ENCODE results near the gene RPH3AL. TPM values are rescaled to one million over a fixed set of nuclear protein-coding genes. Genes with fewer than 3 reads are reported as not detected.
A peak's percentile ranks its signal among the peaks of the same experiment; 100 is the strongest.

Gene RPH3AL
- polyA plus RNA-seq (2013, experiment 1 of 2) = 7.7 TPM
- 6.5 TPM for polyA plus RNA-seq (2013, experiment 2 of 2)

GRCh38 chr17:352421-353212 is at the start of gene RPH3AL:
Gene RPH3AL, minus strand, starts transcription at chr17:352807. Its CDS starts 25,264 bp downstream, at chr17:327543.
- WGBS, 2 donors (ENCODE audit: extremely low coverage in 2 of 2, insufficient read length in 2 of 2, insufficient replicate concordance in 1 of 2) = no CpG with 5 or more reads among the region's 22 CpGs
- no peaks in the 10 kb centered on the region for H3K36me3 ChIP-seq (replicated peaks in 1 of 2; ENCODE audit: control insufficient read depth in 2 of 2, insufficient read depth in 2 of 2, low read length in 2 of 2)
- H2BK12ac ChIP-seq (ENCODE audit: low read length) = peak within 1 kb of the TSS; percentile 92
- peak within 1 kb of the TSS; percentile 57 for H3K14ac ChIP-seq (ENCODE audit: low read length)
- peak within 1 kb of the TSS; percentile 98 for H3K18ac ChIP-seq (ENCODE audit: low read length)
- H3K4me1 ChIP-seq (ENCODE audit: control insufficient read depth in 2 of 2, insufficient read depth in 1 of 2, low read depth in 1 of 2, low read length in 2 of 2) = peaks cover 19 to 22% of the 10 kb centered on the region in 2 donors
- H3K4ac ChIP-seq (ENCODE audit: low read length) = no peak within 1 kb of the TSS
- DNase-seq (ENCODE audit: low spot score) = peak; percentile 48
- peak within 1 kb of the TSS; percentile 60 for H2AK5ac ChIP-seq (ENCODE audit: low read depth, low read length)
- peak within 1 kb of the TSS; percentile 76 for H2BK120ac ChIP-seq (ENCODE audit: low read depth, low read length)
- peak within 1 kb of the TSS; percentile 75 for H3K9ac ChIP-seq (ENCODE audit: low read depth, low read length, poor library complexity)
- H3K27ac ChIP-seq (replicated peaks; ENCODE audit: low read length) = peak within 1 kb of the TSS; percentile 5
- peaks cover 2% of the 10 kb centered on the region in 2 donors for H3K9me3 ChIP-seq (replicated peaks in 1 of 2; ENCODE audit: control insufficient read depth in 2 of 2, insufficient read depth in 1 of 2, low read depth in 1 of 2, low read length in 2 of 2)
- H4K91ac ChIP-seq (ENCODE audit: low read depth, low read length, poor library complexity) = peak within 1 kb of the TSS; percentile 80
- H3K4me2 ChIP-seq (ENCODE audit: insufficient read depth, low read length, poor library complexity, severe bottlenecking) = peak within 1 kb of the TSS; percentile 36
- H2BK15ac ChIP-seq (ENCODE audit: low read length) = peak within 1 kb of the TSS; percentile 93
- H3K4me3 ChIP-seq (ENCODE audit: low read length in 2 of 2) = peak within 1 kb of the TSS in 1 of 2 donors; percentile 52
- peak within 1 kb of the TSS; percentile 92 for H2AFZ ChIP-seq (ENCODE audit: low read length)
- peak within 1 kb of the TSS; percentile 78 for H4K8ac ChIP-seq (ENCODE audit: low read depth, low read length)
- peak within 1 kb of the TSS; percentile 19 for H2BK5ac ChIP-seq (ENCODE audit: low read length)
- no peak within 1 kb of the TSS for H3K23ac ChIP-seq (ENCODE audit: low read depth, low read length, poor library complexity)
- H3K79me1 ChIP-seq (ENCODE audit: low read depth, low read length) = peaks cover 3% of the 10 kb centered on the region
- H3K27me3 ChIP-seq (ENCODE audit: control insufficient read depth in 3 of 3, insufficient read depth in 3 of 3, low read depth in 1 of 3, low read length in 3 of 3) = no peaks in the 10 kb centered on the region

- WGBS, 2 donors (ENCODE audit: extremely low coverage in 2 of 2, insufficient read length in 2 of 2, insufficient replicate concordance in 1 of 2) = no CpG with 5 or more reads among the region's 10 CpGs
- no peaks in the 10 kb centered on the region for H3K79me1 ChIP-seq (ENCODE audit: low read depth, low read length)
Measured at GRCh38 chr17:400257-400656, 47.6 kb upstream of the RPH3AL start.

DNA sequence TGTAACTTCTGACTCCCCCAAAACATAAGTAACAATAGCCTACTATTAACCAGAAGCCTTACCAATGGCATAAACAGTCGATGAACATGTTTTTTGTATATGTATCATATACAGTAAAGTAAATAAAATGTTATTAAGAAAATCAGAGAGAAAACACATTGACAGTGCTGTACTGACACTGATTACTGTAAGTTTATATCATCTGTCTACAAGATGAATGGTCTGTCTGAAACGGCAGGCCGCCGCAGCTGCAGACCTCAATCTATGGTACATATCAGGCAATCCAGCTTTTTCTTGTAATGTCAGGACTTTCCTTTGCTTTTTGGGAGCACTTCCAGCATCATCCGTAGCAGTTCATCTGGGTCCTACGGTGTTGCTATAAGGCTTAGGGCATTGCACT is 44.2 kb upstream of the RPH3AL start:
- no peak for DNase-seq (ENCODE audit: low spot score)
- H2BK5ac ChIP-seq (ENCODE audit: low read length) = no peak overlapping the region

More at GRCh38 chr17:400257-400656, 47.6 kb upstream of the RPH3AL start:
- Histone ChIP-seq H3K4me2 (ENCODE audit: insufficient read depth, low read length, poor library complexity, severe bottlenecking) (no peak overlapping the region), H2BK12ac (ENCODE audit: low read length) (no peak overlapping the region), H4K8ac (ENCODE audit: low read depth, low read length) (no peak overlapping the region), H3K36me3 (replicated peaks in 1 of 2; ENCODE audit: control insufficient read depth in 2 of 2, insufficient read depth in 2 of 2, low read length in 2 of 2) (no peaks in the 10 kb centered on the region), H3K4ac (ENCODE audit: low read length) (no peak overlapping the region), H3K9me3 (replicated peaks in 1 of 2; ENCODE audit: control insufficient read depth in 2 of 2, insufficient read depth in 1 of 2, low read depth in 1 of 2, low read length in 2 of 2) (peaks cover 0 to 2% of the 10 kb centered on the region in 2 donors), H2BK5ac (ENCODE audit: low read length) (no peak overlapping the region), H3K23ac (ENCODE audit: low read depth, low read length, poor library complexity) (no peak overlapping the region), H3K4me1 (ENCODE audit: control insufficient read depth in 2 of 2, insufficient read depth in 1 of 2, low read depth in 1 of 2, low read length in 2 of 2) (no peaks in the 10 kb centered on the region), H3K18ac (ENCODE audit: low read length) (no peak overlapping the region), H3K9ac (ENCODE audit: low read depth, low read length, poor library complexity) (no peak overlapping the region), H3K14ac (ENCODE audit: low read length) (no peak overlapping the region), H3K4me3 (ENCODE audit: low read length in 2 of 2) (no peak overlapping the region), H2BK120ac (ENCODE audit: low read depth, low read length) (no peak overlapping the region), H2BK15ac (ENCODE audit: low read length) (no peak overlapping the region), H2AFZ (ENCODE audit: low read length) (no peak overlapping the region), H2AK5ac (ENCODE audit: low read depth, low read length) (no peak overlapping the region), H3K27me3 (ENCODE audit: control insufficient read depth in 3 of 3, insufficient read depth in 3 of 3, low read depth in 1 of 3, low read length in 3 of 3) (peaks cover 0 to 11% (median 6%) of the 10 kb centered on the region in 3 experiments), H3K27ac (replicated peaks; ENCODE audit: low read length) (no peak overlapping the region), H4K91ac (ENCODE audit: low read depth, low read length, poor library complexity) (no peak overlapping the region)
- DNase-seq (ENCODE audit: low spot score) = no peak

DNA sequence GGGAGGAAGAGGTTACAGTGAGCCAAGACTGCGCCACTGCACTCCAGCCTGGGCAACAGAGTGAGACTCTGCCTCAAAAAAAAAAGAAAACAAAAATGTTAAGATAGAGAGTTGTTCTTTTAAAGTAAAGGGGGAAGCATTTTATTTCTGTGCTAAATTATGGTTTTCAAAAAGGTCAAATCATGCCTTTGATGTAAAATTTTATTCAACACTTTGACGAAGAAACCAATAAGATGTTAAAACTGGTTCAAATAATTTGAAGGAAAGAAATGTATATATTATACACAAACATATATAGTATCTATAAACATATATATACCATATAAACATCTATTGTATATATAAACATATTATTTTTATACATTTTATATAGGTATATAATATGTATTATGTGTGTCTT is 43.4 kb upstream of the RPH3AL start:
- no CpG with 5 or more reads among the region's 2 CpGs for WGBS, 2 donors (ENCODE audit: extremely low coverage in 2 of 2, insufficient read length in 2 of 2, insufficient replicate concordance in 1 of 2)
- no peak overlapping the region for H3K4me3 ChIP-seq (ENCODE audit: low read length in 2 of 2)
- no peak overlapping the region for H2BK12ac ChIP-seq (ENCODE audit: low read length)
- H3K14ac ChIP-seq (ENCODE audit: low read length) = no peak overlapping the region
- H3K4me2 ChIP-seq (ENCODE audit: insufficient read depth, low read length, poor library complexity, severe bottlenecking) = no peak overlapping the region
- no peak overlapping the region for H2BK5ac ChIP-seq (ENCODE audit: low read length)
- H3K9me3 ChIP-seq (replicated peaks in 1 of 2; ENCODE audit: control insufficient read depth in 2 of 2, insufficient read depth in 1 of 2, low read depth in 1 of 2, low read length in 2 of 2) = peaks cover 0 to 2% of the 10 kb centered on the region in 2 donors
- H3K9ac ChIP-seq (ENCODE audit: low read depth, low read length, poor library complexity) = no peak overlapping the region
- H2AK5ac ChIP-seq (ENCODE audit: low read depth, low read length) = no peak overlapping the region
- H3K79me1 ChIP-seq (ENCODE audit: low read depth, low read length) = peaks cover 3% of the 10 kb centered on the region
- H2BK120ac ChIP-seq (ENCODE audit: low read depth, low read length) = no peak overlapping the region
- H3K23ac ChIP-seq (ENCODE audit: low read depth, low read length, poor library complexity) = no peak overlapping the region
- no peak overlapping the region for H3K27ac ChIP-seq (replicated peaks; ENCODE audit: low read length)
- no peak overlapping the region for H2BK15ac ChIP-seq (ENCODE audit: low read length)
- H3K18ac ChIP-seq (ENCODE audit: low read length) = no peak overlapping the region
- no peak overlapping the region for H4K8ac ChIP-seq (ENCODE audit: low read depth, low read length)
- no peak overlapping the region for H3K4ac ChIP-seq (ENCODE audit: low read length)
- H3K4me1 ChIP-seq (ENCODE audit: control insufficient read depth in 2 of 2, insufficient read depth in 1 of 2, low read depth in 1 of 2, low read length in 2 of 2) = no peaks in the 10 kb centered on the region
- H4K91ac ChIP-seq (ENCODE audit: low read depth, low read length, poor library complexity) = no peak overlapping the region
- H3K27me3 ChIP-seq (ENCODE audit: control insufficient read depth in 3 of 3, insufficient read depth in 3 of 3, low read depth in 1 of 3, low read length in 3 of 3) = peaks cover 0 to 34% (median 4%) of the 10 kb centered on the region in 3 experiments
- no peak overlapping the region for H2AFZ ChIP-seq (ENCODE audit: low read length)
- no peaks in the 10 kb centered on the region for H3K36me3 ChIP-seq (replicated peaks in 1 of 2; ENCODE audit: control insufficient read depth in 2 of 2, insufficient read depth in 2 of 2, low read length in 2 of 2)
- no peak for DNase-seq (ENCODE audit: low spot score)

More for the DNA sequence above, 44.2 kb upstream of the RPH3AL start:
- H3K4ac ChIP-seq (ENCODE audit: low read length) = no peak overlapping the region
- H3K9me3 ChIP-seq (replicated peaks in 1 of 2; ENCODE audit: control insufficient read depth in 2 of 2, insufficient read depth in 1 of 2, low read depth in 1 of 2, low read length in 2 of 2) = peaks cover 0 to 2% of the 10 kb centered on the region in 2 donors
- no peak overlapping the region for H2BK120ac ChIP-seq (ENCODE audit: low read depth, low read length)
- H3K23ac ChIP-seq (ENCODE audit: low read depth, low read length, poor library complexity) = no peak overlapping the region
- no peak overlapping the region for H3K27ac ChIP-seq (replicated peaks; ENCODE audit: low read length)
- no peak overlapping the region for H2AK5ac ChIP-seq (ENCODE audit: low read depth, low read length)
- no peak overlapping the region for H3K14ac ChIP-seq (ENCODE audit: low read length)
- no peak overlapping the region for H3K4me2 ChIP-seq (ENCODE audit: insufficient read depth, low read length, poor library complexity, severe bottlenecking)
- H2BK15ac ChIP-seq (ENCODE audit: low read length) = no peak overlapping the region
- peaks cover 3% of the 10 kb centered on the region for H3K79me1 ChIP-seq (ENCODE audit: low read depth, low read length)
- H2BK12ac ChIP-seq (ENCODE audit: low read length) = no peak overlapping the region
- no peak overlapping the region for H2AFZ ChIP-seq (ENCODE audit: low read length)
- H3K27me3 ChIP-seq (ENCODE audit: control insufficient read depth in 3 of 3, insufficient read depth in 3 of 3, low read depth in 1 of 3, low read length in 3 of 3) = peaks cover 0 to 28% (median 7%) of the 10 kb centered on the region in 3 experiments
- no peaks in the 10 kb centered on the region for H3K36me3 ChIP-seq (replicated peaks in 1 of 2; ENCODE audit: control insufficient read depth in 2 of 2, insufficient read depth in 2 of 2, low read length in 2 of 2)
- H3K4me1 ChIP-seq (ENCODE audit: control insufficient read depth in 2 of 2, insufficient read depth in 1 of 2, low read depth in 1 of 2, low read length in 2 of 2) = no peaks in the 10 kb centered on the region
- H3K18ac ChIP-seq (ENCODE audit: low read length) = no peak overlapping the region
- H4K8ac ChIP-seq (ENCODE audit: low read depth, low read length) = no peak overlapping the region
- WGBS, 2 donors (ENCODE audit: extremely low coverage in 2 of 2, insufficient read length in 2 of 2, insufficient replicate concordance in 1 of 2) = no CpG with 5 or more reads among the region's 6 CpGs
- no peak overlapping the region for H3K4me3 ChIP-seq (ENCODE audit: low read length in 2 of 2)
- no peak overlapping the region for H4K91ac ChIP-seq (ENCODE audit: low read depth, low read length, poor library complexity)
- no peak overlapping the region for H3K9ac ChIP-seq (ENCODE audit: low read depth, low read length, poor library complexity)
